GM12801 (cell line): ENCODE results near the gene ERN1.

Experiments
- CTCF ChIP-seq: IDR thresholded peaks from one replicate; pipeline ENCODE4 v1.5.1; 2011; ENCODE audit warnings: control low read depth; ENCODE audit not compliant: insufficient read length; ENCODE audit errors: extremely low read depth

ERN1 gene

GRCh38 chr17:64129515-64129764 lies 504 bp downstream of the ERN1 start:
- TF ChIP-seq CTCF, result no peak

- TF ChIP-seq CTCF, result no peak
These were observed 993 bp downstream of the ERN1 start for GRCh38 chr17:64128787-64129514.

- TF ChIP-seq CTCF, result no peak
These were observed 3.0 kb downstream of the ERN1 start for GRCh38 chr17:64126918-64127317.

- no peak for TF ChIP-seq CTCF
These were observed 4.0 kb downstream of the ERN1 start for GRCh38 chr17:64125937-64126336.

- TF ChIP-seq CTCF, result no peak
These were observed 5.3 kb downstream of the ERN1 start for GRCh38 chr17:64124609-64125008.

- no peak for TF ChIP-seq CTCF
These were observed 6.8 kb downstream of the ERN1 start for GRCh38 chr17:64123114-64123513.

- no peak for TF ChIP-seq CTCF
These were observed 9.7 kb downstream of the ERN1 start for GRCh38 chr17:64120159-64120810.
